WTC11 (cell line): ENCODE results near the gene DHTKD1.

ENCODE experiments used
- ATF1 ChIP-seq: sonication (generic); formaldehyde crosslinking; IDR thresholded peaks from 2 replicates; pipeline ENCODE4 v1.8.1; 2023; ENCODE audit warnings: mild to moderate bottlenecking, moderate library complexity, missing genetic modification reagents
- FOXJ3 ChIP-seq: sonication (generic); formaldehyde crosslinking; IDR thresholded peaks from 2 replicates; pipeline ENCODE4 v1.9.0; 2021; ENCODE audit warnings: missing genetic modification reagents, mild to moderate bottlenecking, borderline replicate concordance
- GABPB1 ChIP-seq: sonication (generic); formaldehyde crosslinking; IDR thresholded peaks from 2 replicates; pipeline ENCODE4 v1.8.1; 2023; ENCODE audit warnings: mild to moderate bottlenecking, missing genetic modification reagents
- JAZF1 ChIP-seq: fragments of 250-450 bp; sonication (Bioruptor Pico); IDR thresholded peaks from 2 replicates; pipeline ENCODE4 v1.9.0; 2021; ENCODE audit warnings: moderate library complexity, mild to moderate bottlenecking, inconsistent platforms
- MYBL2 ChIP-seq: sonication (generic); formaldehyde crosslinking; IDR thresholded peaks from 2 replicates; pipeline ENCODE4 v1.8.1; 2023; ENCODE audit warnings: mild to moderate bottlenecking, moderate library complexity, missing genetic modification reagents
- NFYB ChIP-seq: sonication (generic); formaldehyde crosslinking; conservative IDR thresholded peaks from 2 replicates; pipeline ENCODE4 v1.8.0; 2022; ENCODE audit warnings: low read depth, missing genetic modification reagents
- PRDM15 ChIP-seq: sonication (generic); formaldehyde crosslinking; IDR thresholded peaks from 2 replicates; pipeline ENCODE4 v1.8.0; 2022; ENCODE audit warnings: missing genetic modification reagents
- SOX15 ChIP-seq: fragments of 250-450 bp; sonication (Bioruptor Pico); IDR thresholded peaks from 2 replicates; pipeline ENCODE4 v1.9.0; 2021; ENCODE audit warnings: mild to moderate bottlenecking
- TCF7 ChIP-seq: sonication (generic); formaldehyde crosslinking; IDR thresholded peaks from 2 replicates; pipeline ENCODE4 v1.8.0; 2022; ENCODE audit warnings: mild to moderate bottlenecking, low read depth, missing genetic modification reagents, moderate library complexity
- TP53 ChIP-seq: sonication (generic); formaldehyde crosslinking; IDR thresholded peaks from 2 replicates; pipeline ENCODE4 v1.8.1; 2023; ENCODE audit warnings: mild to moderate bottlenecking, missing genetic modification reagents
- ZBTB21 ChIP-seq: sonication (generic); formaldehyde crosslinking; IDR thresholded peaks from 2 replicates; pipeline ENCODE4 v1.8.1; 2023; ENCODE audit warnings: mild to moderate bottlenecking, missing genetic modification reagents, borderline replicate concordance
- TF ChIP-seq, protein P1 (sequence below): fragments of 200-600 bp; IDR thresholded peaks from 2 replicates; pipeline ENCODE4 v1.8.0; 2022; ENCODE audit warnings: antibody characterized with exemption

DNA sequence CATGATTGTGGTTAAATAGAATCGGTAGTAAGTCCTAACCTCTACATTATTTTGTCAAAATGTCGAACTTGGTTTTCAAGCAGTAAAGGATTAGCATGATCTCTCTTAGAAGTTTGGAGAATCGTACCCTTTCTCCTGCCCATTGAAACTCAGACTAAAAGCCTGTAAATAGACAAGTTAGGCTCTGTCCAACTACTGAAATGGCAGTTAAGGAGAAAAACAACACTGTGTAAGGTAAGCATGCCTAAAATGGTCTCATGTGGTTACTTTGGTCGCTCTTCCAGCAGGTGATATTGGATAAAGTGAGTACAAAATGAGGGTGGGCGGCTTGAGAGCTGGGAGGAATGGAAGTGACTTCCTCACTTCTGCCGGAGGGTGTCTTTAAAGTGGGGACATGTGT is 85.8 kb downstream of the DHTKD1 start:
- TF ChIP-seq, protein P1, sequence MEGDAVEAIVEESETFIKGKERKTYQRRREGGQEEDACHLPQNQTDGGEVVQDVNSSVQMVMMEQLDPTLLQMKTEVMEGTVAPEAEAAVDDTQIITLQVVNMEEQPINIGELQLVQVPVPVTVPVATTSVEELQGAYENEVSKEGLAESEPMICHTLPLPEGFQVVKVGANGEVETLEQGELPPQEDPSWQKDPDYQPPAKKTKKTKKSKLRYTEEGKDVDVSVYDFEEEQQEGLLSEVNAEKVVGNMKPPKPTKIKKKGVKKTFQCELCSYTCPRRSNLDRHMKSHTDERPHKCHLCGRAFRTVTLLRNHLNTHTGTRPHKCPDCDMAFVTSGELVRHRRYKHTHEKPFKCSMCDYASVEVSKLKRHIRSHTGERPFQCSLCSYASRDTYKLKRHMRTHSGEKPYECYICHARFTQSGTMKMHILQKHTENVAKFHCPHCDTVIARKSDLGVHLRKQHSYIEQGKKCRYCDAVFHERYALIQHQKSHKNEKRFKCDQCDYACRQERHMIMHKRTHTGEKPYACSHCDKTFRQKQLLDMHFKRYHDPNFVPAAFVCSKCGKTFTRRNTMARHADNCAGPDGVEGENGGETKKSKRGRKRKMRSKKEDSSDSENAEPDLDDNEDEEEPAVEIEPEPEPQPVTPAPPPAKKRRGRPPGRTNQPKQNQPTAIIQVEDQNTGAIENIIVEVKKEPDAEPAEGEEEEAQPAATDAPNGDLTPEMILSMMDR, result no peak
- TF ChIP-seq TP53 (CRISPR knock-in tag), result no peak
- TF ChIP-seq SOX15, result no peak
- no peak for TF ChIP-seq NFYB (CRISPR knock-in tag)
- no peak for TF ChIP-seq FOXJ3
- TF ChIP-seq TCF7 (CRISPR knock-in tag), result no peak
- no peak for TF ChIP-seq ZBTB21 (CRISPR knock-in tag)
- TF ChIP-seq JAZF1 (CRISPR knock-in tag), result no peak
- no peak for TF ChIP-seq MYBL2 (CRISPR knock-in tag)
- no peak for TF ChIP-seq PRDM15 (CRISPR knock-in tag)
- no peak for TF ChIP-seq ATF1
- TF ChIP-seq GABPB1, result no peak
